HepG2 (cell line): ENCODE results near the gene RARG. TPM values are rescaled to one million over a fixed set of nuclear protein-coding genes. Genes with fewer than 3 reads are reported as not detected.

Experiments used
- KAT7 ChIP-seq: IDR thresholded peaks from 2 replicates; pipeline ENCODE4 v1.6.1; 2018; ENCODE audit warnings: borderline replicate concordance, missing compliant biosample characterization
- NFIC ChIP-seq: IDR thresholded peaks from 2 replicates; pipeline ENCODE4 v1.6.1; 2012; ENCODE audit warnings: mild to moderate bottlenecking, low read length, inconsistent platforms
- RXRA ChIP-seq: sonication (generic); formaldehyde crosslinking; IDR thresholded peaks from 2 replicates; pipeline ENCODE4 v1.5.1; 2020; ENCODE audit warnings: missing genetic modification reagents
- SRY ChIP-seq: sonication (generic); formaldehyde crosslinking; IDR thresholded peaks from 2 replicates; pipeline ENCODE4 v1.8.0; 2022; ENCODE audit warnings: mild to moderate bottlenecking, missing genetic modification reagents
- ZNF121 ChIP-seq: sonication (generic); formaldehyde crosslinking; IDR thresholded peaks from 2 replicates; pipeline ENCODE4 v1.5.0; 2020; ENCODE audit warnings: mild to moderate bottlenecking, missing genetic modification reagents
- ZNF20 ChIP-seq: sonication (generic); formaldehyde crosslinking; IDR thresholded peaks from 2 replicates; pipeline ENCODE4 v1.4.0; 2020; ENCODE audit warnings: mild to moderate bottlenecking, moderate library complexity, missing genetic modification reagents
- ZNF230 ChIP-seq: sonication (generic); formaldehyde crosslinking; IDR thresholded peaks from 2 replicates; pipeline ENCODE4 v1.4.0; 2020; ENCODE audit warnings: mild to moderate bottlenecking, missing genetic modification reagents
- ZNF574 ChIP-seq: sonication (generic); formaldehyde crosslinking; IDR thresholded peaks from 2 replicates; pipeline ENCODE4 v1.4.0; 2020; ENCODE audit warnings: missing genetic modification reagents
- ZNF589 ChIP-seq: sonication (generic); formaldehyde crosslinking; conservative IDR thresholded peaks from 2 replicates; pipeline ENCODE4 v1.8.0; 2022; ENCODE audit warnings: mild to moderate bottlenecking, moderate library complexity, missing genetic modification reagents
- polyA plus RNA-seq, 8 experiments: library from polyadenylated mRNA; depleted of rRNA in 3 of 8; stranded (reverse) in 7 of 8; unstranded in 1 of 8; fragments of >200 nt; fragmentation: Illumina TruSeq in 4 of 8; extraction: Trizol in 4 of 8; gene quantifications; 2 replicates each; pipeline versions ENCODE4 v1.2.1 to v1.2.3, GENCODE V29; 2011 to 2016; ENCODE audit warnings: low read depth in 4 of 8, missing spikeins in 1 of 8, mixed read lengths in 1 of 8; ENCODE audit not compliant: insufficient read depth in 1 of 8
- total RNA-seq, 5 experiments: library from RNA; depleted of rRNA; stranded (reverse); fragments of >200 nt; fragmentation: Illumina TruSeq; extraction: Trizol; gene quantifications; 2 replicates each; pipeline ENCODE4 v1.2.3, GENCODE V29; 2016; ENCODE audit warnings: low read depth in 1 of 5
- TF ChIP-seq, protein P1 (sequence below): sonication (generic); formaldehyde crosslinking; IDR thresholded peaks from 2 replicates; pipeline ENCODE4 v1.4.0; 2020; ENCODE audit warnings: mild to moderate bottlenecking, missing genetic modification reagents, borderline replicate concordance
- TF ChIP-seq, protein P2 (sequence below): sonication (generic); formaldehyde crosslinking; IDR thresholded peaks from 2 replicates; pipeline ENCODE4 v1.4.0; 2020; ENCODE audit warnings: missing genetic modification reagents
- TF ChIP-seq, protein P3 (sequence below): IDR thresholded peaks from 2 replicates; pipeline ENCODE4 v1.6.1; 2016; ENCODE audit warnings: mild to moderate bottlenecking

Gene RARG
- total and polyA plus RNA-seq, 2 of the 13 experiments (the other 11 are each of a cell fraction or from before 2014, with no cell fraction given), result 0.77 to 1.5 TPM

DNA sequence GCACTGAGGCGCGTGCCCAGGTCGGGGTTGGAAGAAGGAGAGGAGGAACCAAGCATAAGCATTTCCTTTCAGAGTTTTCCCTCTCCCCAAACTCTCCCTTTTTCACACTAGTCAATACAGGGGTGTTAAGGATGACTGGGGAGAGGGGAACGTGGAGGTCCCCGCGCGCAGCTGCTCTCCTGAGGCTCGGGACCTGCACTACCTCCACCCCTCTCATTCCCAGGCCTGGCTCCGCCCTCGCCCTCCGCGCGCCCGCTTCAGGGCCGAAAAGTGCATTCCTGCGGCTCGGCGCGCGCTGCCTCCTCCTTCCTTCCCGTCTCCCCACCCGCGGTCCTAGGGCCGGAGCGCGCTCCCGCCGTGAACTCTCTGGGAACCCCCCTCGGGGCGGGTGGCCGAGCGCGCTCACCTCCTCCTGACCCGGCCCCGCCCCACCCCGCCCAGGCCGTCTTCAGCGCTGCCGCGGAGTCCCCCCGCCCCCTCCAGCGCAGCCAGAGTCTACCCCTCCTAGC, 11.3 kb downstream of the RARG start (continued):
- TF ChIP-seq KAT7 (CRISPR knock-in tag) (peak; percentile 75; the same call in 1 of the 2 replicates), ZNF589 (no peak), ZNF574 (0 out of 2 replicates have a peak, but pooled peaks have one; percentile 32), ZNF20 (peak; percentile 98), SRY (CRISPR knock-in tag) (peak; percentile 52; the same call in 1 of the 2 replicates), ZNF121 (no peak), RXRA (peak; percentile 90), ZNF230 (CRISPR knock-in tag) (0 out of 2 replicates have a peak, but pooled peaks have one; percentile 36), NFIC (no peak)
- TF ChIP-seq, protein P1, sequence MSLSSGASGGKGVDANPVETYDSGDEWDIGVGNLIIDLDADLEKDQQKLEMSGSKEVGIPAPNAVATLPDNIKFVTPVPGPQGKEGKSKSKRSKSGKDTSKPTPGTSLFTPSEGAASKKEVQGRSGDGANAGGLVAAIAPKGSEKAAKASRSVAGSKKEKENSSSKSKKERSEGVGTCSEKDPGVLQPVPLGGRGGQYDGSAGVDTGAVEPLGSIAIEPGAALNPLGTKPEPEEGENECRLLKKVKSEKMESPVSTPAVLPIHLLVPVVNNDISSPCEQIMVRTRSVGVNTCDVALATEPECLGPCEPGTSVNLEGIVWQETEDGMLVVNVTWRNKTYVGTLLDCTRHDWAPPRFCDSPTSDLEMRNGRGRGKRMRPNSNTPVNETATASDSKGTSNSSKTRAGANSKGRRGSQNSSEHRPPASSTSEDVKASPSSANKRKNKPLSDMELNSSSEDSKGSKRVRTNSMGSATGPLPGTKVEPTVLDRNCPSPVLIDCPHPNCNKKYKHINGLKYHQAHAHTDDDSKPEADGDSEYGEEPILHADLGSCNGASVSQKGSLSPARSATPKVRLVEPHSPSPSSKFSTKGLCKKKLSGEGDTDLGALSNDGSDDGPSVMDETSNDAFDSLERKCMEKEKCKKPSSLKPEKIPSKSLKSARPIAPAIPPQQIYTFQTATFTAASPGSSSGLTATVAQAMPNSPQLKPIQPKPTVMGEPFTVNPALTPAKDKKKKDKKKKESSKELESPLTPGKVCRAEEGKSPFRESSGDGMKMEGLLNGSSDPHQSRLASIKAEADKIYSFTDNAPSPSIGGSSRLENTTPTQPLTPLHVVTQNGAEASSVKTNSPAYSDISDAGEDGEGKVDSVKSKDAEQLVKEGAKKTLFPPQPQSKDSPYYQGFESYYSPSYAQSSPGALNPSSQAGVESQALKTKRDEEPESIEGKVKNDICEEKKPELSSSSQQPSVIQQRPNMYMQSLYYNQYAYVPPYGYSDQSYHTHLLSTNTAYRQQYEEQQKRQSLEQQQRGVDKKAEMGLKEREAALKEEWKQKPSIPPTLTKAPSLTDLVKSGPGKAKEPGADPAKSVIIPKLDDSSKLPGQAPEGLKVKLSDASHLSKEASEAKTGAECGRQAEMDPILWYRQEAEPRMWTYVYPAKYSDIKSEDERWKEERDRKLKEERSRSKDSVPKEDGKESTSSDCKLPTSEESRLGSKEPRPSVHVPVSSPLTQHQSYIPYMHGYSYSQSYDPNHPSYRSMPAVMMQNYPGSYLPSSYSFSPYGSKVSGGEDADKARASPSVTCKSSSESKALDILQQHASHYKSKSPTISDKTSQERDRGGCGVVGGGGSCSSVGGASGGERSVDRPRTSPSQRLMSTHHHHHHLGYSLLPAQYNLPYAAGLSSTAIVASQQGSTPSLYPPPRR (CRISPR knock-in tag), result 0 out of 2 replicates have a peak, but pooled peaks have one; percentile 15
- TF ChIP-seq, protein P2, sequence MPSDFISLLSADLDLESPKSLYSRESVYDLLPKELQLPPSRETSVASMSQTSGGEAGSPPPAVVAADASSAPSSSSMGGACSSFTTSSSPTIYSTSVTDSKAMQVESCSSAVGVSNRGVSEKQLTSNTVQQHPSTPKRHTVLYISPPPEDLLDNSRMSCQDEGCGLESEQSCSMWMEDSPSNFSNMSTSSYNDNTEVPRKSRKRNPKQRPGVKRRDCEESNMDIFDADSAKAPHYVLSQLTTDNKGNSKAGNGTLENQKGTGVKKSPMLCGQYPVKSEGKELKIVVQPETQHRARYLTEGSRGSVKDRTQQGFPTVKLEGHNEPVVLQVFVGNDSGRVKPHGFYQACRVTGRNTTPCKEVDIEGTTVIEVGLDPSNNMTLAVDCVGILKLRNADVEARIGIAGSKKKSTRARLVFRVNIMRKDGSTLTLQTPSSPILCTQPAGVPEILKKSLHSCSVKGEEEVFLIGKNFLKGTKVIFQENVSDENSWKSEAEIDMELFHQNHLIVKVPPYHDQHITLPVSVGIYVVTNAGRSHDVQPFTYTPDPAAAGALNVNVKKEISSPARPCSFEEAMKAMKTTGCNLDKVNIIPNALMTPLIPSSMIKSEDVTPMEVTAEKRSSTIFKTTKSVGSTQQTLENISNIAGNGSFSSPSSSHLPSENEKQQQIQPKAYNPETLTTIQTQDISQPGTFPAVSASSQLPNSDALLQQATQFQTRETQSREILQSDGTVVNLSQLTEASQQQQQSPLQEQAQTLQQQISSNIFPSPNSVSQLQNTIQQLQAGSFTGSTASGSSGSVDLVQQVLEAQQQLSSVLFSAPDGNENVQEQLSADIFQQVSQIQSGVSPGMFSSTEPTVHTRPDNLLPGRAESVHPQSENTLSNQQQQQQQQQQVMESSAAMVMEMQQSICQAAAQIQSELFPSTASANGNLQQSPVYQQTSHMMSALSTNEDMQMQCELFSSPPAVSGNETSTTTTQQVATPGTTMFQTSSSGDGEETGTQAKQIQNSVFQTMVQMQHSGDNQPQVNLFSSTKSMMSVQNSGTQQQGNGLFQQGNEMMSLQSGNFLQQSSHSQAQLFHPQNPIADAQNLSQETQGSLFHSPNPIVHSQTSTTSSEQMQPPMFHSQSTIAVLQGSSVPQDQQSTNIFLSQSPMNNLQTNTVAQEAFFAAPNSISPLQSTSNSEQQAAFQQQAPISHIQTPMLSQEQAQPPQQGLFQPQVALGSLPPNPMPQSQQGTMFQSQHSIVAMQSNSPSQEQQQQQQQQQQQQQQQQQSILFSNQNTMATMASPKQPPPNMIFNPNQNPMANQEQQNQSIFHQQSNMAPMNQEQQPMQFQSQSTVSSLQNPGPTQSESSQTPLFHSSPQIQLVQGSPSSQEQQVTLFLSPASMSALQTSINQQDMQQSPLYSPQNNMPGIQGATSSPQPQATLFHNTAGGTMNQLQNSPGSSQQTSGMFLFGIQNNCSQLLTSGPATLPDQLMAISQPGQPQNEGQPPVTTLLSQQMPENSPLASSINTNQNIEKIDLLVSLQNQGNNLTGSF (CRISPR knock-in tag), result no peak
- TF ChIP-seq, protein P3, sequence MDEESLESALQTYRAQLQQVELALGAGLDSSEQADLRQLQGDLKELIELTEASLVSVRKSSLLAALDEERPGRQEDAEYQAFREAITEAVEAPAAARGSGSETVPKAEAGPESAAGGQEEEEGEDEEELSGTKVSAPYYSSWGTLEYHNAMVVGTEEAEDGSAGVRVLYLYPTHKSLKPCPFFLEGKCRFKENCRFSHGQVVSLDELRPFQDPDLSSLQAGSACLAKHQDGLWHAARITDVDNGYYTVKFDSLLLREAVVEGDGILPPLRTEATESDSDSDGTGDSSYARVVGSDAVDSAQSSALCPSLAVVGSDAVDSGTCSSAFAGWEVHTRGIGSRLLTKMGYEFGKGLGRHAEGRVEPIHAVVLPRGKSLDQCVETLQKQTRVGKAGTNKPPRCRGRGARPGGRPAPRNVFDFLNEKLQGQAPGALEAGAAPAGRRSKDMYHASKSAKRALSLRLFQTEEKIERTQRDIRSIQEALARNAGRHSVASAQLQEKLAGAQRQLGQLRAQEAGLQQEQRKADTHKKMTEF (CRISPR knock-in tag), result peak; percentile 19; the same call in 1 of the 2 replicates
